HEK293T (cell line): ENCODE data around the gene KPNA2.
"Not testable (repeated sequence)": the region's sequence is repeated elsewhere in the genome, so short reads cannot be mapped to it uniquely, and the experiment has no call there.

Source experiments
- CTCF ChIA-PET: fragments of 350-600 bp; formaldehyde crosslinking; extraction: SDS; loops from one replicate; lab custom pipeline; 2021; ENCODE audit warnings: antibody characterized with exemption, inconsistent platforms; lab: Yijun Ruan, JAX
- POLR2A ChIA-PET: fragments of 350-600 bp; formaldehyde crosslinking; extraction: SDS; loops from one replicate; lab custom pipeline; 2020; ENCODE audit warnings: antibody characterized with exemption, inconsistent platforms; lab: Yijun Ruan, JAX
- DNase-seq: peaks from one replicate; pipeline ENCODE4 v3.0.0; 2012; ENCODE audit warnings: mixed read lengths; ENCODE audit errors: extremely low spot score
- ARNT ChIP-seq: fragments of 450-650 bp; IDR thresholded peaks from 2 replicates; pipeline ENCODE4 v1.6.1; 2017; ENCODE audit warnings: mild to moderate bottlenecking
- BHLHE40 ChIP-seq: fragments of 450-650 bp; IDR thresholded peaks from 2 replicates; pipeline ENCODE4 v1.6.1; 2016; ENCODE audit warnings: mild to moderate bottlenecking, moderate library complexity, borderline replicate concordance
- CTBP1 ChIP-seq: fragments of 450-650 bp; IDR thresholded peaks from 2 replicates; pipeline ENCODE4 v1.6.1; 2016; ENCODE audit warnings: borderline replicate concordance
- ELF4 ChIP-seq: fragments of 450-650 bp; IDR thresholded peaks from 2 replicates; pipeline ENCODE4 v1.6.1; 2017; ENCODE audit warnings: antibody characterized with exemption
- FOXA1 ChIP-seq: fragments of 450-650 bp; IDR thresholded peaks from 2 replicates; pipeline ENCODE4 v1.6.1; 2016; ENCODE audit warnings: mild to moderate bottlenecking
- FOXK2 ChIP-seq: fragments of 450-650 bp; IDR thresholded peaks from 2 replicates; pipeline ENCODE4 v1.6.1; 2016; ENCODE audit warnings: mild to moderate bottlenecking
- FOXM1 ChIP-seq: fragments of 450-650 bp; IDR thresholded peaks from 2 replicates; pipeline ENCODE4 v1.6.1; 2017; ENCODE audit warnings: mild to moderate bottlenecking, borderline replicate concordance
- HDGF ChIP-seq: fragments of 450-650 bp; IDR thresholded peaks from 2 replicates; pipeline ENCODE4 v1.6.1; 2017; ENCODE audit warnings: antibody characterized with exemption, borderline replicate concordance
- L3MBTL2 ChIP-seq: fragments of 450-650 bp; conservative IDR thresholded peaks from 2 replicates; pipeline ENCODE4 v1.6.1; 2016; ENCODE audit warnings: mild to moderate bottlenecking
- LEF1 ChIP-seq: fragments of 450-650 bp; IDR thresholded peaks from 2 replicates; pipeline ENCODE4 v1.6.1; 2017; ENCODE audit warnings: mild to moderate bottlenecking, borderline replicate concordance
- NFRKB ChIP-seq: fragments of 450-650 bp; IDR thresholded peaks from 2 replicates; pipeline ENCODE4 v1.6.1; 2016; ENCODE audit warnings: mild to moderate bottlenecking, moderate library complexity
- SP1 ChIP-seq: fragments of 450-650 bp; IDR thresholded peaks from 2 replicates; pipeline ENCODE4 v1.6.1; 2017
- SUZ12 ChIP-seq: fragments of 450-650 bp; IDR thresholded peaks from 2 replicates; pipeline ENCODE4 v1.6.1; 2016; ENCODE audit warnings: mild to moderate bottlenecking
- TARDBP ChIP-seq: fragments of 450-650 bp; IDR thresholded peaks from 2 replicates; pipeline ENCODE4 v1.6.1; 2016
- ZNF384 ChIP-seq: fragments of 450-650 bp; IDR thresholded peaks from 2 replicates; pipeline ENCODE4 v1.6.1; 2016

Gene KPNA2

DNA sequence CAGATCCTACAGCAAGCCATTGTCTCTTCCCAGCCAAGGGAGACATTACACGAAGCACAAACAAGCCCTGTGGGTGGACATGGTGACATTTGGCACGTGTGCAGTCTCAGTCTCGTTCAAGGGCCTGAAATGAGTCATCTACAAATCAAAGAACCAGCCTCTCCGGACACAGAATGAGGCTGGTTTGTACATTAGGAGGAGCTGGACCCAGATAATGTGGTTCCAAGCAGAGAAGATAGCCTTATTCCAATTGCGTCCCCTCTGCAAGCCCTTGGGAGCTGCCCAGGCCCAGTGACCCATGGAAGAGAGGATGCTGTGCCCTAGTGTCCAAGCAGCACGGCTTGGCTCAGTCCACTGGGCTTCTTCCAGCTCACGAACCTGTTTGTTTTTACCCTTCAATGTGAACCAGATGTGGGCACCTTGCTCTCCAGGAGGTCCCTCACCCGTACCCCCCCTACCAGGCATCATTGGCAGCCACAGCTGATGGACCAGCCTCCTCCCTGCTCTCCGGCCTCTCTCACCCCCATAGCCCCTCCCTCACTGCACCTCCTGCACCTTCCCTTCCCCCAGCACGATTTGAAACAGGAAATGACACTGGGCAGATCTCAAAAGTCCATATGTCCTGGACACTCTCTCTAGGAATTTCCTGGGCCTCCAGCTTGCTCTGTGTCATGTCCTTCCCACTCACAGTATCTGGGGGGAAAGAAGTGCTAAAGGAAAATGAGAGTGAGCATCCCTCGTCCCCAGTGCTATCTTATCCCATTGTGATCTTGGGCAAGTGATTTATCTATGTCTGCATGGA is 26.2 kb downstream of the KPNA2 start:
- no peak for TF ChIP-seq ZNF384
- no peak for TF ChIP-seq FOXK2
- TF ChIP-seq ARNT = no peak
- TF ChIP-seq FOXM1 = no peak
- TF ChIP-seq ELF4 = no peak
- TF ChIP-seq SUZ12 = no peak
- TF ChIP-seq BHLHE40 = no peak
- no peak for TF ChIP-seq TARDBP
- no peak for TF ChIP-seq L3MBTL2
- TF ChIP-seq FOXA1 = no peak
- TF ChIP-seq SP1 = no peak
- no peak for TF ChIP-seq NFRKB
- no peak for TF ChIP-seq HDGF
- ChIA-PET POLR2A (no interaction called here), CTCF (no interaction called here)
- no peak for DNase-seq

DNA sequence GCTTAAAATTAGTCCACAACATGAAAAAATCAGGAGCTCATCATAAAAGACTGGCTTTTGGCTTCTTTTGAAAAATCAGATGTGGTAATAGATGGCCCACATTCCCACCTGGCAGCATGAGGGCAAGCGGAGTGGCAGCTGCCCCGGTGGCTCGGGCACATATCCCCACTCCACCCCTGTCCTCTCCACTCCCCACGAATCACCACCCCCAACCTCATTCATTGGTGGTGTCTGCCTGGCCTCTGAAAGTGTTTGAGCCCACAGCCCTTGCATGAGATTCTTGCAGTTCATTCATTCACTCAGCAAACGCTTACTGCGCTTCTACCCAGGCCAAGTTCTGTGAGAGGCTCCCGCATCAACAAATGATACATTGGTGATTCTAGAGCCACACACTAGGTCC is 29.8 kb downstream of the KPNA2 start:
- CTCF ChIA-PET, POLR2A ChIA-PET, DNase-seq: not testable (repeated sequence)

DNA sequence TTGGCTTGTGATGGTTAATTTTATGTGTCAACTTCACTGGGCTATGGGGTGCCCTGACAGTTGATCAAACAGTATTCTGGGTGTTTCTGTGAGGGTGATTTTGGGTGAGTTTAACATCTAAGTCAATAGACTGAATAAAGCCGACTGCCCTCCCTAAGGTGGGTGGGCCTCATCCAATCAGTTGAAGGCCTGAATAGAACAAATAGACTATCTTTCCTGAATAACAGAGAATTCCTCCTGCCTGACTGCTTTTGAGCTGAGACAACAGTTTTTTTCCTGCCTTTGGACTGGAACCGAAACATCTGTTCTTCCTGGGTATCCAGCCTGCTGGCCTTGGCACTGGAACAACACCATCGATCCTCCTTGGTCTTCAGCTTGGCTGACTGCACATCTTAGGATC is 33.0 kb downstream of the KPNA2 start:
- POLR2A ChIA-PET, CTCF ChIA-PET, DNase-seq: not testable (repeated sequence)

DNA sequence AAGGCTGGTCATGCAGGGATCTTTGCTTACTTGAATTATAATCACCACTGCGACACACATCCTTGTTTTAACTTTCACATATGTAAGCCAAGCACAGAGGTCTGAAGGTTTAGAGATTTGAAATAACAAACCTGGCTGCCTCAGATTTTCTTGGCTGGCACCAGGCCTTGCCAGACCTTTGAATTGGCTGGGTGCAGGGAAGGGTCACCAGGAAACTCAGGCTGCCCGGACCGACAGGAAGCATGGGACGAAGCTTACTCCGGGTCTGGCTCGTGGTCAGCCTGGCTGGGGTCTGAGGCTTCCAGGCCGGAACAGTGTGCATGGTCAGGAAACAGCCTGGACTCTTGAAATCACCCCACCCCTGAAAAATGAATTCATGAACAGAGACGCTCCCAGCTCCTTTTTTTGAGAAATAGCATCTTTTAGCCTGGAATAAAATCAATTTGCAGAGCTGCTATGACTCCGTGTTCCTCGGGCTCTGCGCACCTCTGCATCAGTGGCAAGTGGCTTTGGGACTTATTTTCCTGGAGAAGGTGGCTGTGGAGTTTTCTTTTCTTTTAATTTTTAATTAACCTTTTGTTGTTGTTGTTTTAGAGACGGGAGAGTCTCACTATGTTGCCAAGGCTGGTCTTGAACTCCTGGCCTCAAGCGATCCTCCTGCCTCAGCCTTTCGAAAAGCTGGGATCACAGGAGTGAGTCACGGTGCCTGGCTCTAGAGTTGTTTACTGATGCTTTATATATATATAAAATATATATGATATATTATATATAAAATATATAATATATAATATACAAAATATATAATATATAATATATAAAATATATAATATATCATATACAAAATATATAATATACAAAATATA is 35.3 kb downstream of the KPNA2 start:
- POLR2A ChIA-PET, DNase-seq, CTCF ChIA-PET: not testable (repeated sequence)

DNA sequence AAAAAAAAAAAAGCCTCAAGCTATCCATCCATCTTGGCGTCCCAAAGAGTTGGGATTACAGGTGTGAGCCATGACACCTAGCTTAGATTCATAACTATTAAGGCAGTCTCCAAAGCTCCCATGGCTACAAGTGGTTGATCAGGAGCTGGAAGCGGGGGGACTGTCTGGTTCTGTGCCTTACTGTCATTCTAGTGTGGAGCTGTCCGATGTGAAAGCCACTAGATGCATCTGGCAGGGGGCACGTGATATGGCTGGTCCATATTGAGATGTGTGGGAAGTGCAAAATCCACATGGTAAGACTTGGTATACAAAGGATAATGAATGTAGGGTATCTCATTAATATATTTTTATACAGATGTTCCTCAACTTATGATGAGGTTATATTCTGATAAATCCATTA is 38.7 kb downstream of the KPNA2 start:
- DNase-seq = no peak
- CTCF ChIA-PET = no interaction called here
- TF ChIP-seq FOXK2 (no peak), FOXA1 (no peak), BHLHE40 (no peak), CTBP1 (no peak), FOXM1 (no peak), LEF1 (no peak)
- POLR2A ChIA-PET = no interaction called here

DNA sequence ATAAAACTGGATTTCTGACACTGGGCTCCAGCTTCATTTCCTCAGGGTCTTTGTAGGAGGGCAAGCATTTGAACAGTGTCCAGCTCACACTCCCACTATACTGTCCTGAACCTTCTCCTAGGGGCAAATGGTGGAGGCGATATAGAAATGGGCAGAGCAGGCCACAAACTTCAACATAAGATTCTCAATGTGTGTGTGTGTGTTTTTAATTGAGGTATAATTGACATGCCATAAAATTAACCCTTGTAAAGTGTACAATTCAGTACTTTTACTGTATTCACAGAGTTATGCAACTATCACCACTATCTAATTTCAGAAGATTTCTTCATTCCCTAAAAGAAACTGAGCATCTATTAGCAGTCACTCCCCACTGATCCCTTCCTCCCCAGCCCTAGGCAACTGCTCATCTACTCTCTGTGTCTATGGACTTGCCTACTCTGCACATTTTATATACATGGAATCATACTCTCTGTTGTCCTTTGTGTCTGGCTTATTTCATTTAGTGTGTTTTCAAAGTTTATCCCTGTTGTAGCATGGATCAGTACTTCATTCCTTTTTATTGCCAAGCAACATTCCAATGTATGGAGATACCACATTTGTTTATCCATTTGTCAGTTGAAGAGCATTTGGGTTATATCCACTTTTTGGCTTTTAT is 40.5 kb downstream of the KPNA2 start:
- POLR2A ChIA-PET, DNase-seq, CTCF ChIA-PET: not testable (repeated sequence)

DNA sequence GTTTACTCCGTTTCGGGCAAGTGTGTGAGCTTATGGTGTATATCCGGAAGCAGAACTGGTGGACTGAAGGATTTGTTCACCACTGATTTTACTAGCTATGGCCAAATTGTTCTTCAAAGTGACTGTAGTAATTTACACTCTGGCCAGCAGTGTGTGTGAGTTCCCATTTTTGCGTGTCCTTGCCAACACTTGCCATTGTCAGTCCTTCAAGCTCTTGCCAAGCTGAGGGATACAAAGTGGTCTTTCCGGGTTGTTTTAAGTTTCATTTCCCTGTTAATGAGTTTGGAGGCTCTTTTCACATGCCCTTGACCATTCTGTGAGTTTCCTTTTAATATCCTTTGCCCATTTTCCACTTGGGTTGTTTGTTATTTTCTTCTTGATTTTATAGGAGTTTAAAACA is 42.0 kb downstream of the KPNA2 start:
- DNase-seq, POLR2A ChIA-PET, CTCF ChIA-PET: not testable (repeated sequence)

DNA sequence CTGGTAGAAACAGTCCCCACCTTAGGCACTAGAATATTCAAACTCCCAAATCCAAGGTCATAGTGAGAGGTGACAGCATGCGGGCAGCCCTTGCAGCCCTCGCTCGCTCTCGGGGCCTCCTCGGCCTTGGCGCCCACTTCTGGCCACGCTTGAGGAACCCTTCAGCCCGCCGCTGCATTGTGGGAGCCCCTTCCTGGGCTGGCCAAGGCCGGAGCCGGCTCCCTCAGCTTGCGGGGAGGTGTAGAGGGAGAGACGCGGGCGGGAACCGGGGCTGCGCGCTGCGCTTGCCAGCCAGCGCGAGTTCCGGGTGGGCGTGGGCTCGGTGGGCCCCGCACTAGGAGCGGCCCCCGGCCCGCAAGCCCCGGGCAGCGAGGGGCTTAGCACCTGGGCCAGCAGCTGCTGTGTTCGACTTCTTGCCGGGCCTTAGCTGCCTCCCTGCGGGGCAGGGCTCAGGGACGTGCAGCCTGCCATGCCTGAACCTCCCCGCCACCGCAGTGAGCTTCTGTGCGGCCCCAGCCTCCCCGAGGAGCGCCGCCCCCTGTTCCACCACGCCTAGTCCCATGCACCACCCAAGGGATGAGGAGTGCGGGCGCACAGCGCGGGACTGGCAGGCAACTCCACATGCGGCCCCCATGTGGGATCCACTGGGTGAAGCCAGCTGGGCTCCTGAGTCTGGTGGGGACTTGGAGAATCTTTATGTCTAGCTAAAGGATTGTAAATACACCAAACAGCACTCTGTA is 45.0 kb downstream of the KPNA2 start:
- CTCF ChIA-PET = no interaction called here
- TF ChIP-seq CTBP1 = no peak
- POLR2A ChIA-PET = no interaction called here
- no peak for DNase-seq

DNA sequence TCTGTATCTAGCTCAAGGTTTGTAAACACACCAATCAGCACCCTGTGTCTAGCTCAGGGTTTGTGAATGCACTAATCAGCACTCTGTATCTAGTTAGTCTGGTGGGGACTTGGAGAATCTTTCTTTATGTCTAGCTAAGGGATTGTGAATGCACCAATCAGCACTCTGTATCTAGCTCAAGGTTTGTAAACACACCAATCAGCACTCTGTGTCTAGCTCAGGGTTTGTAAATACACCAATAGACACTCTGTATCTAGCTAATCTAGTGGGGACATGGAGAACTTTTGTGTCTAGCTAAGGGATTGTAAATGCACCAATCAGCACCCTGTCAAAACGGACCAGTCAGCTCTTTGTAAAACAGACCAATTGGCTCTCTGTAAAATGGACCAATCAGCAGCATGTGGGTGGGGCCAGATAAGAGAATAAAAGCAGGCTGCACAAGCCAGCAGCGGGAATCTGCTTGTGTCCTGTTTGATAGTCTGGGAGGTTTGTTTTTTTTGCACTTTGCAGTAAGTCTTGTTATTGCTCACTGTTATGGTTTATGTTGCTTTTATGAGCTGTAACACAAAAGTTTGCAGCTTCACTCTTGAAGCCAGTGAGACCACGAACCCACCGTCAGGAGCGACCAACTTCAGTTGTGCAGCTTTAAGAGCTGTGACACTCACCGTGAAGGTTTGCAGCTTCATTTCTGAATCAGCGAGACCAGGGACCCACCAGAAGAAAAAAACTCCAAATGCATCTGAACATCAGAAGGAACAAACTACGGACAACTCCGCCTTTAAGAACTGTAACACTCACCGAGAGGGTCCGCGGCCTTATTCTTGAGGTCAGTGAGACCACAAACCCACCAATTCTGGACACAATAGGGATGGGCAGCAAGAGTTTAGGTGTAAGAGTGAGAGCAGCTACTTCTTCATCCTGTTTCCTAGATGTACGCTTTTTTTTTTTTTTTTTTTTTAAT is 46.0 kb downstream of the KPNA2 start:
- POLR2A ChIA-PET, DNase-seq: not testable (repeated sequence)
- CTCF ChIA-PET = interaction anchor here (0.6 kb wide), 1 partner anchor 1783 kb away, joined by 4 read pairs; no protein-coding TSS in a partner anchor
